ENCODE results near the gene PPDPF.

The PPDPF gene

GRCh38 chr20:63496596-63497120 lies 23.9 kb upstream of the PPDPF start:
- Histone ChIP-seq H3K4me2 (ENCODE audit: low read length) (peak overlapping the region; percentile 12), H3K4me1 (peaks cover 3% of the 10 kb centered on the region), H3K9me3 (ENCODE audit: control insufficient read depth, low read length) (no peaks in the 10 kb centered on the region), H3K36me3 (ENCODE audit: control insufficient read depth, insufficient read depth, low read length) (no peaks in the 10 kb centered on the region), H3K9ac (no peak overlapping the region), H3K4me3 (ENCODE audit: low read depth, low read length) (no peak overlapping the region), H2AFZ (peak overlapping the region; percentile 68), H3K79me2 (no peaks in the 10 kb centered on the region), H3K27me3 (ENCODE audit: control insufficient read depth, insufficient read depth, low read length) (no peaks in the 10 kb centered on the region), H3K27ac (no peak overlapping the region)
- TF ChIP-seq CTCF (IDR thresholded peaks at IDR 0.05) = no peak

GRCh38 chr20:63497138-63497945 lies 23.2 kb upstream of the PPDPF start:
- Histone ChIP-seq H3K27ac (no peak overlapping the region), H3K79me2 (no peaks in the 10 kb centered on the region), H3K27me3 (ENCODE audit: control insufficient read depth, insufficient read depth, low read length) (no peaks in the 10 kb centered on the region), H3K36me3 (ENCODE audit: control insufficient read depth, insufficient read depth, low read length) (no peaks in the 10 kb centered on the region), H3K4me3 (ENCODE audit: low read depth, low read length) (peak overlapping the region; percentile 55), H2AFZ (no peak overlapping the region), H3K9ac (no peak overlapping the region), H3K4me1 (peaks cover 3% of the 10 kb centered on the region), H3K9me3 (ENCODE audit: control insufficient read depth, low read length) (no peaks in the 10 kb centered on the region), H3K4me2 (ENCODE audit: low read length) (peak overlapping the region; percentile 79)
- TF ChIP-seq CTCF (IDR thresholded peaks at IDR 0.05) = no peak

- H3K27me3 ChIP-seq (ENCODE audit: control insufficient read depth, insufficient read depth, low read length) = no peaks in the 10 kb centered on the region
- H2AFZ ChIP-seq = peak overlapping the region; percentile 81
- no peaks in the 10 kb centered on the region for H3K36me3 ChIP-seq (ENCODE audit: control insufficient read depth, insufficient read depth, low read length)
- peak overlapping the region; percentile 55 for H3K4me3 ChIP-seq (ENCODE audit: low read depth, low read length)
- TF ChIP-seq CTCF (IDR thresholded peaks at IDR 0.05) = no peak
- H3K4me2 ChIP-seq (ENCODE audit: low read length) = peak overlapping the region; percentile 79
- H3K79me2 ChIP-seq = no peaks in the 10 kb centered on the region
- H3K27ac ChIP-seq = no peak overlapping the region
- no peak overlapping the region for H3K9ac ChIP-seq
- no peaks in the 10 kb centered on the region for H3K9me3 ChIP-seq (ENCODE audit: control insufficient read depth, low read length)
- H3K4me1 ChIP-seq = peaks cover 3% of the 10 kb centered on the region
Measured at GRCh38 chr20:63497946-63498935, 22.3 kb upstream of the PPDPF start.

GRCh38 chr20:63498960-63499337 lies 21.6 kb upstream of the PPDPF start, which contains the start of gene EEF1A2:
Gene EEF1A2, minus strand, starts transcription at chr20:63499083. Its CDS starts 1,320 bp downstream, at chr20:63497763.
- peaks cover 3% of the 10 kb centered on the region for H3K4me1 ChIP-seq
- no peaks in the 10 kb centered on the region for H3K79me2 ChIP-seq
- H3K4me2 ChIP-seq (ENCODE audit: low read length) = peak within 1 kb of the TSS; percentile 79
- no peaks in the 10 kb centered on the region for H3K27me3 ChIP-seq (ENCODE audit: control insufficient read depth, insufficient read depth, low read length)
- H3K9me3 ChIP-seq (ENCODE audit: control insufficient read depth, low read length) = no peaks in the 10 kb centered on the region
- peak; percentile 22 for TF ChIP-seq CTCF (IDR thresholded peaks at IDR 0.05)
- H3K36me3 ChIP-seq (ENCODE audit: control insufficient read depth, insufficient read depth, low read length) = no peaks in the 10 kb centered on the region
- peak within 1 kb of the TSS; percentile 55 for H3K4me3 ChIP-seq (ENCODE audit: low read depth, low read length)
- no peak within 1 kb of the TSS for H3K9ac ChIP-seq
- H2AFZ ChIP-seq = peak within 1 kb of the TSS; percentile 81
- no peak within 1 kb of the TSS for H3K27ac ChIP-seq
